Neural crest cell (in vitro differentiated cells): Measurements from ENCODE around the gene CHAT. TPM values are rescaled to one million over a fixed set of nuclear protein-coding genes. Genes with fewer than 3 reads are reported as not detected.

Experiments used
- DNase-seq: peaks from one replicate; pipeline ENCODE4 v3.0.0; 2021; ENCODE audit warnings: low read depth, mixed read lengths, low spot score
- H3K27ac Mint-ChIP-seq: one replicate; pipeline ENCODE4 v1.8.0; 2021; ENCODE audit warnings: mild to moderate bottlenecking, mixed read lengths; ENCODE audit not compliant: unreplicated experiment
- H3K27me3 Mint-ChIP-seq: 2 replicates; pipeline ENCODE4 v1.8.0; 2021; ENCODE audit warnings: low read depth, mild to moderate bottlenecking, mixed read lengths
- H3K36me3 Mint-ChIP-seq: 2 replicates; pipeline ENCODE4 v1.8.0; 2021; ENCODE audit warnings: low read depth, mild to moderate bottlenecking, mixed read lengths
- H3K4me1 Mint-ChIP-seq: 2 replicates; pipeline ENCODE4 v1.8.0; 2021; ENCODE audit warnings: mixed read lengths
- H3K4me3 Mint-ChIP-seq: one replicate; pipeline ENCODE4 v1.8.0; 2021; ENCODE audit warnings: mild to moderate bottlenecking, mixed read lengths
- H3K9me3 Mint-ChIP-seq: 2 replicates; pipeline ENCODE4 v1.8.0; 2021; ENCODE audit warnings: mixed read lengths
- total RNA-seq: library from RNA; stranded (reverse); gene quantifications from 2 replicates; pipeline ENCODE4 v1.2.1, GENCODE V29; 2021
- TF ChIP-seq, protein P1 (sequence below): fragments of 200-600 bp; sonication (generic); conservative IDR thresholded peaks from 2 replicates; pipeline ENCODE4 v1.5.0; 2021; ENCODE audit warnings: antibody characterized with exemption, mild to moderate bottlenecking

CHAT gene
- total RNA-seq, 1 donor from 2014 or later = 2.7 TPM

DNA sequence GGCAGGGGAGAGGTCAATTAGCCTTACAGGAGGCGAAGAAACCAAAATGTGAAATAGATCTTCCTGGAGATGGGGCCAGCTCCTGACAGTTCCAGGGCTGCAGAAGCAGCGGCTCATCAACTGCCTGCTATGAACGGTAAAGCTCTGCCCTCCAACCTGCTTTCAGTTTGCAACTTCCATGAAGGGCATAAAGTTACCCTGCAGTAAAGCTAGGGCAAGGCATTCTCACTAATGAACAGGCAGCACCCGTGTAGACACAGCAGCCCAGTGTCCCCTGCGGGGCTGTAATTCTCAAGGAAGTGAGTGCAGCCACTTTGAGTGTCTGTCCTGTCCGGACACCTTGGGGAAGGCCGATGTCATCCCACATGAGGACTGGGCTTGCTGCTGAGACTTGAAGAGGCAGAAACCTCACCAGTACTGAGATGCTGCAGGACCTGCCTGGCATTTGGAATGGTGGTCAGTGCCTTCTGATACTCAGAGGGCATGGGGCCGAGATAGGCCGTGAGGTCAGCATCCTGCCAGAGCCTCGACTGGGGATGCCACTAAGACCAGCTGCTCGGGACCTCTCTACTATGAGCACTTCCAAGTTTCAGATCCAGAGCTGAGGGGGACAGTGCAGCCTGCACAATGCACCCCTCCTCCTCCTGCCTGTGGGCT lies 39.6 kb downstream of the CHAT start:
- Mint-ChIP-seq H3K27ac (no peak overlapping the region), H3K36me3 (peaks cover 4% of the 10 kb centered on the region), H3K4me3 (no peak overlapping the region), H3K4me1 (peaks cover 12% of the 10 kb centered on the region), H3K9me3 (no peaks in the 10 kb centered on the region), H3K27me3 (peaks cover 3% of the 10 kb centered on the region)
- TF ChIP-seq, protein P1, sequence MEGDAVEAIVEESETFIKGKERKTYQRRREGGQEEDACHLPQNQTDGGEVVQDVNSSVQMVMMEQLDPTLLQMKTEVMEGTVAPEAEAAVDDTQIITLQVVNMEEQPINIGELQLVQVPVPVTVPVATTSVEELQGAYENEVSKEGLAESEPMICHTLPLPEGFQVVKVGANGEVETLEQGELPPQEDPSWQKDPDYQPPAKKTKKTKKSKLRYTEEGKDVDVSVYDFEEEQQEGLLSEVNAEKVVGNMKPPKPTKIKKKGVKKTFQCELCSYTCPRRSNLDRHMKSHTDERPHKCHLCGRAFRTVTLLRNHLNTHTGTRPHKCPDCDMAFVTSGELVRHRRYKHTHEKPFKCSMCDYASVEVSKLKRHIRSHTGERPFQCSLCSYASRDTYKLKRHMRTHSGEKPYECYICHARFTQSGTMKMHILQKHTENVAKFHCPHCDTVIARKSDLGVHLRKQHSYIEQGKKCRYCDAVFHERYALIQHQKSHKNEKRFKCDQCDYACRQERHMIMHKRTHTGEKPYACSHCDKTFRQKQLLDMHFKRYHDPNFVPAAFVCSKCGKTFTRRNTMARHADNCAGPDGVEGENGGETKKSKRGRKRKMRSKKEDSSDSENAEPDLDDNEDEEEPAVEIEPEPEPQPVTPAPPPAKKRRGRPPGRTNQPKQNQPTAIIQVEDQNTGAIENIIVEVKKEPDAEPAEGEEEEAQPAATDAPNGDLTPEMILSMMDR = no peak
- no peak for DNase-seq

DNA sequence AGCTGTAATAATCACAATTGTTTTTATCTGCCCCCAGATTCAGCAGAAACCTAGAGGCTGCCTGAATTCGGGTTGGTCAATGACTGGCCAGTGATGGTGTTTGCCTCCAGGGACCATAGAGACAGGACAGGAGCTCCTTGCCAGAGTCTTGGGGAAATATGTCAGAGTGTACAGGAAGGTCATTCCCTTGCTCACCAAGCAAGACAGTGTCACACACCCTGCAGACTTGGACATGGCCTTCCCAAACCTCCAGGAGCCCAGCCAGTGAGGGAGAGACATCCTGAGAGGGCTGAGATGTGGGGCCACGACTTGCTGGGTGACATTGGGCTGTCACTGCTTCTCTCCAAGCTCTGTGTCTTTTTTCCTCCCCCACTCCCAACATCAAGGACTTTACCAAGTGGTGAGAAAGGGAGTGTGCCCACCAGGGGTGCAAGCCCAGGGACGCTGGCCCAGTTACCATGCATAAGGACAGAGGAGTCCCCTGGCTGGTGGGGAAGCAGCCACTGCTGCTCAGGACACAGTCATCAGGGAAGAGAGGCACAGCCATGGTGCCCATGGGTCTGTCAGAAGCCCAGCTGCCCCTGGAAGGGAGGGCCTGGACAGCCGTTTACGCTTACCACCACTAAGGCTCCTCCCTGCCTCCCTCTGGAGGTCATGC lies 40.3 kb downstream of the CHAT start:
- Mint-ChIP-seq H3K27ac (no peak overlapping the region), H3K36me3 (peaks cover 9% of the 10 kb centered on the region), H3K27me3 (peaks cover 3% of the 10 kb centered on the region), H3K4me3 (no peak overlapping the region), H3K4me1 (peaks cover 11% of the 10 kb centered on the region), H3K9me3 (peaks cover 5% of the 10 kb centered on the region)
- TF ChIP-seq, protein P1 = no peak
- DNase-seq = no peak

DNA sequence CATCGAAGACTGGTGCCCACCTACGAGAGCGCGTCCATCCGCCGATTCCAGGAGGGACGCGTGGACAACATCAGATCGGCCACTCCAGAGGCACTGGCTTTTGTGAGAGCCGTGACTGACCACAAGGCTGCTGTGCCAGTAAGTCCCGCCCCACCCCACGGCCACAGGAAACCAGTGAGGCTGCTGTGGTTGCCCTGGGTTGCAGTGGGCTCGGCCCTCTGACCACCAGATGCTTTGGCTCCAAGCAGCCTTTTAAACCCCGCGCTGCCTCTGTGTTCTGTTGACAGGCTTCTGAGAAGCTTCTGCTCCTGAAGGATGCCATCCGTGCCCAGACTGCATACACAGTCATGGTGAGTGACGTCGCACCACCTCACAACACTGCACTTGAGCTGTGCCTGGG lies 41.3 kb downstream of the CHAT start:
- H3K4me3 Mint-ChIP-seq = no peak overlapping the region
- no peak for DNase-seq
- H3K4me1 Mint-ChIP-seq = peaks cover 1% of the 10 kb centered on the region
- TF ChIP-seq, protein P1 = no peak
- peaks cover 12% of the 10 kb centered on the region for H3K36me3 Mint-ChIP-seq
- H3K27ac Mint-ChIP-seq = no peak overlapping the region
- peaks cover 3% of the 10 kb centered on the region for H3K27me3 Mint-ChIP-seq
- H3K9me3 Mint-ChIP-seq = peaks cover 7% of the 10 kb centered on the region

DNA sequence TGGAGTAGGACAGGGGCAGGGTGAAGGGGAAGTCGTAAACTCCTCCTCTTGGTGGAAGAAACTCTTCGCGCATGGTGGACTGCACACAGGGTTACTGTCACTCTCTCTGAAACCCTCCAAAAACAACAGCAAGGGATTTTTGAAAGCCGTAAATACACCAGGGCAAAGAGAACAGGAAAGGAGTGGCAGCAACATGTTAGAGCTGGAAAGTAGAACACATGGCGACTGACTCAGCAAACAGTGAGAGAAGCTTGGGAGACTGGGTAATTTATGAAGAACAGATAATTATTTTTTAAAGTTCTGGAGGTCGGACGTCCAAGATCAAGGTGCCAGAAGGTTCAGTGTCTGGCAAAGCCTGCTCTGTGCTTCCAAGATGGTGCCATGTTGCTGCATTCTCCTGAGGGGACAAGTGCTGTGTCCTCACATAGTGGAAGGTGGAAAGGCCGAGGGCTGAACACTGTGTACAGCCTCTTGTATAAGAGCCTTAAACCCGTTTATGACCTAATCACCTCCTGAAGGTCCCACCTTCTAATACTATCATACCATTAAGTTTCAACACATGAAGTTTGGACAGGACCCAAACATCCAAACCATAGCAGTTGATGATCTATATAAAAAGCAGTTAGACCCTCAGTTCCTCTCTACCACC lies 43.1 kb downstream of the CHAT start:
- Mint-ChIP-seq H3K27ac (no peak overlapping the region), H3K4me3 (no peak overlapping the region), H3K4me1 (no peaks in the 10 kb centered on the region), H3K27me3 (peaks cover 8% of the 10 kb centered on the region), H3K9me3 (peaks cover 7% of the 10 kb centered on the region), H3K36me3 (peaks cover 12% of the 10 kb centered on the region)
- TF ChIP-seq, protein P1 = no peak
- no peak for DNase-seq

DNA sequence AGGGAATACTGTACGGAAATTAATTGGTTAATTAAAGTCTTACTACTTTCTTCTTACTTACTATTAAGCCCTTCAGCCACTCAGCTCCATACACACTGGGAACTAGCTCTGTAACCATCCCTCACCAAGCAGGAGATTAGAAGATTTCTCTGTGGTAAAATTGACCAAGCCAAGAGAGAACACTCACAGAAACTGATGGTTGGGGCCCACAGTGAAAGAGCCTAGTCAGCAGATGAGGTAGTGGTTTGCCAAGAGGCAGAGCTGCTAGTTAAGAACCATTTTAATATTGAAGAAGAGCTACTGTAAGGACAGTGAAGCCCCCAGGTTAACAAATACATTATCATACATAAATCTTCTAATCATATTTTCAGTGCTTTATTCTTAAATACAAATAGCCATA lies 43.8 kb downstream of the CHAT start:
- H3K4me3 Mint-ChIP-seq = no peak overlapping the region
- DNase-seq = no peak
- H3K27ac Mint-ChIP-seq = no peak overlapping the region
- peaks cover 12% of the 10 kb centered on the region for H3K36me3 Mint-ChIP-seq
- H3K9me3 Mint-ChIP-seq = peaks cover 7% of the 10 kb centered on the region
- H3K27me3 Mint-ChIP-seq = peaks cover 8% of the 10 kb centered on the region
- no peaks in the 10 kb centered on the region for H3K4me1 Mint-ChIP-seq
- TF ChIP-seq, protein P1 = no peak
